K562 (cell line): ENCODE measurements around the gene PLPP1. TPM values are rescaled to one million over a fixed set of nuclear protein-coding genes. Genes with fewer than 3 reads are reported as not detected.

Experiments used
- ATAC-seq: fragments of 200-7000 bp; cut with Tn5 transposase; 3 replicates; pipeline ENCODE4 v1.9.1; 2020; ENCODE audit warnings: moderate library complexity
- BruUV-seq: library from RNA; stranded (reverse); fragments of 400-500 nt; replicated peaks from 2 replicates; lab custom pipeline; 2021; lab: Mats Ljungman, UMichigan
- CTCF ChIA-PET: fragments of 300-600 bp; formaldehyde crosslinking; extraction: SDS; loops from one replicate; lab custom pipeline; 2021; ENCODE audit warnings: low intra/inter-chr PET ratio; lab: Yijun Ruan, JAX
- POLR2A ChIA-PET: fragments of 300-600, 350-650 bp; sonication (Branson Sonifier 250); formaldehyde crosslinking; extraction: SDS; loops from one replicate; lab custom pipeline; 2021; ENCODE audit warnings: antibody characterized with exemption, inconsistent platforms; lab: Yijun Ruan, JAX
- DNase-seq, 4 experiments: peaks; one replicate each; pipeline versions ENCODE4 v3.0.0 to v3.0.0-alpha.2; 2011 to 2018; ENCODE audit warnings: low spot score in 3 of 4, mixed read lengths in 3 of 4; ENCODE audit errors: extremely low read depth in 1 of 4
- FAIRE-seq: peaks from 2 replicates; lab custom pipeline; 2011; peaks lifted over from hg19 to GRCh38; lab: Jason Lieb, UNC
- H2AFZ ChIP-seq: 2 replicates; pipeline ENCODE4 v1.6.0; 2011; ENCODE audit warnings: low read depth, low read length, control low read depth, inconsistent platforms
- H3K27ac ChIP-seq: fragments of 200-600 bp; 3 replicates; pipeline ENCODE4 v1.8.0; 2011; ENCODE audit warnings: low read depth, mild to moderate bottlenecking, control low read depth, inconsistent platforms, low read length, moderate library complexity, mixed read lengths; ENCODE audit errors: extremely low read depth
- H3K27me3 ChIP-seq, 2 experiments: fragments of 300-600 bp in 1 of 2; 2 replicates in 1 of 2; 3 replicates in 1 of 2; pipeline versions ENCODE4 v1.6.0 to v1.8.0; 2011; ENCODE audit warnings: inconsistent platforms in 2 of 2, low read length in 2 of 2, mild to moderate bottlenecking in 1 of 2, mixed read lengths in 1 of 2, moderate library complexity in 1 of 2; ENCODE audit not compliant: control insufficient read depth in 2 of 2, insufficient read depth in 2 of 2
- H3K36me3 ChIP-seq: fragments of 300-600 bp; 3 replicates; pipeline ENCODE4 v1.8.0; 2011; ENCODE audit warnings: mild to moderate bottlenecking, low read length, inconsistent platforms; ENCODE audit not compliant: control insufficient read depth, insufficient read depth
- H3K4me1 ChIP-seq, 2 experiments: fragments of 200-600 bp in 1 of 2; replicated peaks in 1 of 2; 2 replicates in 1 of 2; 3 replicates in 1 of 2; pipeline versions ENCODE4 v1.5.1 to v1.8.0; 2011; ENCODE audit warnings: inconsistent platforms in 2 of 2, low read length in 2 of 2, mild to moderate bottlenecking in 1 of 2, mixed read lengths in 1 of 2, moderate library complexity in 1 of 2; ENCODE audit not compliant: control insufficient read depth in 2 of 2, insufficient read depth in 2 of 2
- H3K4me2 ChIP-seq: 2 replicates; pipeline ENCODE4 v1.6.1; 2011; ENCODE audit warnings: low read length, control low read depth, inconsistent platforms, mixed read lengths; ENCODE audit not compliant: insufficient read depth
- H3K4me3 ChIP-seq: fragments of 200-600 bp; sonication (generic), shearing (Covaris generic); 2 replicates; pipeline ENCODE4 v1.5.1; 2016; ENCODE audit warnings: control low read depth, inconsistent platforms
- H3K79me2 ChIP-seq: fragments of 200-600 bp; 3 replicates; pipeline ENCODE4 v1.8.0; 2011; ENCODE audit warnings: low read length, inconsistent platforms; ENCODE audit not compliant: control insufficient read depth, insufficient read depth
- H3K9ac ChIP-seq, 2 experiments: 2 replicates each; pipeline versions ENCODE4 v1.6.0 to v1.6.1; 2011; ENCODE audit warnings: low read depth in 2 of 2, low read length in 2 of 2, control low read depth in 1 of 2, inconsistent platforms in 1 of 2, mild to moderate bottlenecking in 1 of 2, mixed read lengths in 1 of 2; ENCODE audit not compliant: insufficient read depth in 1 of 2
- H3K9me1 ChIP-seq: one replicate; pipeline ENCODE4 v1.6.0; 2011; ENCODE audit warnings: inconsistent platforms, mild to moderate bottlenecking, low read length, moderate library complexity; ENCODE audit not compliant: control insufficient read depth, insufficient read depth
- H3K9me3 ChIP-seq: replicated peaks from 2 replicates; pipeline ENCODE4 v1.5.1; 2011; ENCODE audit warnings: low read depth, low read length, inconsistent platforms; ENCODE audit not compliant: control insufficient read depth, insufficient read depth
- H4K20me1 ChIP-seq: replicated peaks from 2 replicates; pipeline ENCODE4 v1.6.1; 2011; ENCODE audit warnings: low read length, inconsistent platforms, mixed read lengths; ENCODE audit not compliant: control insufficient read depth, insufficient read depth
- CBFA2T2 ChIP-seq: fragments of 450-650 bp; conservative IDR thresholded peaks from 2 replicates; pipeline ENCODE4 v1.6.1; 2017; ENCODE audit warnings: mild to moderate bottlenecking
- PATZ1 ChIP-seq: fragments of 250-450 bp; sonication (Bioruptor Pico); IDR thresholded peaks from 2 replicates; pipeline ENCODE4 v1.5.0; 2020; ENCODE audit warnings: mild to moderate bottlenecking, borderline replicate concordance
- RBM14 ChIP-seq: fragments of 200-400 bp; formaldehyde crosslinking; IDR thresholded peaks from 2 replicates; pipeline ENCODE4 v1.6.1; 2018; ENCODE audit warnings: low read depth, mild to moderate bottlenecking, low read length, moderate library complexity, borderline replicate concordance; ENCODE audit not compliant: insufficient read depth
- RNF2 ChIP-seq: sonication (generic); IDR thresholded peaks from 2 replicates; pipeline ENCODE4 v1.6.1; 2016
- ZFP1 ChIP-seq: fragments of 450-650 bp; formaldehyde crosslinking; IDR thresholded peaks from 2 replicates; pipeline ENCODE4 v1.4.0; 2020; ENCODE audit warnings: mild to moderate bottlenecking, mixed read lengths
- ZNF174 ChIP-seq: fragments of 250-450 bp; sonication (Bioruptor Pico); IDR thresholded peaks from 2 replicates; pipeline ENCODE4 v1.4.0; 2020; ENCODE audit warnings: mild to moderate bottlenecking
- ZNF507 ChIP-seq: conservative IDR thresholded peaks from 2 replicates; pipeline ENCODE4 v1.6.1; 2017; ENCODE audit warnings: missing genetic modification characterization, missing compliant biosample characterization
- WGBS: fragments of 100-300 bp; shearing (Covaris generic); methylation state at CpG from one replicate; pipeline ENCODE4 v1.1.6; 2016; ENCODE audit warnings: low coverage, mixed read lengths; ENCODE audit not compliant: insufficient coverage; ENCODE audit errors: missing lambda C conversion rate; 5-methylcytosine and 5-hydroxymethylcytosine counted together
- in situ Hi-C: fragments of 300-500 bp; cut with MboI; formaldehyde crosslinking; loops from 4 replicates; pipeline ENCODE4 v1.15.0; 2018; ENCODE audit warnings: inconsistent platforms, mixed read lengths
- intact Hi-C: fragments of 100-400 bp; cut with micrococcal nuclease; formaldehyde crosslinking; loops from 2 replicates; pipeline ENCODE4 v1.14.2; 2022
- polyA plus RNA-seq, 8 experiments: library from polyadenylated mRNA; depleted of rRNA in 4 of 8; stranded (reverse) in 5 of 8; unstranded in 3 of 8; fragments of >200 nt; fragmentation: Nextera tagmentation in 2 of 8; fragmentation: Illumina TruSeq in 1 of 8; extraction: Ambion mirVana in 2 of 8; extraction: Trizol in 1 of 8; gene quantifications; 2 replicates each; pipeline versions ENCODE4 v1.2.1 to v1.2.3, GENCODE V29; 2011 to 2014; ENCODE audit warnings: inconsistent platforms in 1 of 8, missing spikeins in 1 of 8
- total RNA-seq, 7 experiments: library from RNA; depleted of rRNA in 6 of 7; stranded (reverse); fragments of >200 nt in 6 of 7; fragmentation: Illumina TruSeq in 2 of 7; extraction: Trizol in 2 of 7; gene quantifications; 2 replicates each; pipeline versions ENCODE4 v1.2.1 to v1.2.3, GENCODE V29; 2011 to 2021; ENCODE audit warnings: low replicate concordance in 1 of 7
- TF ChIP-seq, protein P1 (sequence below): fragments of 450-650 bp; conservative IDR thresholded peaks from 2 replicates; pipeline ENCODE4 v1.6.1; 2016; ENCODE audit warnings: missing genetic modification characterization, low read depth, mild to moderate bottlenecking, missing compliant biosample characterization, moderate library complexity
- TF ChIP-seq, protein P2 (sequence below), 2 experiments: fragments of 450-650 bp; formaldehyde crosslinking in 1 of 2; IDR thresholded peaks; 2 replicates each; pipeline versions ENCODE4 v1.4.0 to v1.6.1; 2014 to 2020; ENCODE audit warnings: mild to moderate bottlenecking in 2 of 2, borderline replicate concordance in 1 of 2, low read depth in 1 of 2

PLPP1 gene
- total and polyA plus RNA-seq, 9 of the 15 experiments (the other 6 are each of a cell fraction or from before 2014, with no cell fraction given) = 0.04 to 0.24 (median 0.04) TPM; not detected in 6

DNA sequence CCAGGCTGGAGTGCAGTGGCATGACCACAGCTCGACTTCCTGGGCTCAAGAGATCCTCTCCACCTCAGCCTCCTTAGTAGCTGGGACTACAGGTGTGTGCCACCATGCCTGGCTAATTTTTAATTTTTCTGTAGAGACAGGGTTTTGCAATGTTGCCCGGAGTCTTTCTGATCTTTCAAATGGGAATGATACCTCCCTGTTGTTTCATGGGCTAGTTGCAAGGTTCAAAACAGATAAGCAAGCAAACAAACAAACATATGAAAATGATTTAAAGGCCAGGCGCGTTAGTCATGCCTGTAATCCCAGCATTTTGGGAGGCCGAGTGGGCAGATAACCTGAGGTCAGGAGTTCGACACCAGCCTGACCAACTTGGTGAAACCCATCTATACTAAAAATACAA, 45.3 kb upstream of the PLPP1 start:
- in situ Hi-C loops (no loop called here), intact Hi-C loops (no loop called here)
- no peak for DNase-seq
- H3K79me2 ChIP-seq = no peaks in the 10 kb centered on the region
- H4K20me1 ChIP-seq = no peaks in the 10 kb centered on the region
- no peak overlapping the region for H3K4me3 ChIP-seq
- FAIRE-seq = no peak
- WGBS = 7% methylated on average over 6 of the region's 6 CpGs
- H3K4me2 ChIP-seq = no peak overlapping the region
- H3K4me1 ChIP-seq = no peaks in the 10 kb centered on the region; a peak in 1 of 5 replicates
- H3K9ac ChIP-seq = no peak overlapping the region
- H3K9me1 ChIP-seq = no peaks in the 10 kb centered on the region
- peaks cover 0 to 5% of the 10 kb centered on the region in 2 experiments; a peak in 1 of 5 replicates for H3K27me3 ChIP-seq
- H3K9me3 ChIP-seq = no peaks in the 10 kb centered on the region
- no peaks in the 10 kb centered on the region for H3K36me3 ChIP-seq
- no peak overlapping the region for H3K27ac ChIP-seq
- no TSS peak for BruUV-seq
- ChIA-PET POLR2A (interaction anchor here (0.7 kb wide), 1 partner anchor 14 kb away, joined by 3 read pairs; no protein-coding TSS in a partner anchor), CTCF (no interaction called here)
- no peak overlapping the region for H2AFZ ChIP-seq
- no peak for ATAC-seq
- TF ChIP-seq, protein P1, sequence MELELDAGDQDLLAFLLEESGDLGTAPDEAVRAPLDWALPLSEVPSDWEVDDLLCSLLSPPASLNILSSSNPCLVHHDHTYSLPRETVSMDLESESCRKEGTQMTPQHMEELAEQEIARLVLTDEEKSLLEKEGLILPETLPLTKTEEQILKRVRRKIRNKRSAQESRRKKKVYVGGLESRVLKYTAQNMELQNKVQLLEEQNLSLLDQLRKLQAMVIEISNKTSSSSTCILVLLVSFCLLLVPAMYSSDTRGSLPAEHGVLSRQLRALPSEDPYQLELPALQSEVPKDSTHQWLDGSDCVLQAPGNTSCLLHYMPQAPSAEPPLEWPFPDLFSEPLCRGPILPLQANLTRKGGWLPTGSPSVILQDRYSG = no peak
- TF ChIP-seq ZNF507 (tag) (no peak), PATZ1 (CRISPR knock-in tag) (no peak), ZFP1 (CRISPR knock-in tag) (no peak), RNF2 (no peak), CBFA2T2 (no peak), RBM14 (no peak), ZNF174 (no peak)
- TF ChIP-seq, protein P2, sequence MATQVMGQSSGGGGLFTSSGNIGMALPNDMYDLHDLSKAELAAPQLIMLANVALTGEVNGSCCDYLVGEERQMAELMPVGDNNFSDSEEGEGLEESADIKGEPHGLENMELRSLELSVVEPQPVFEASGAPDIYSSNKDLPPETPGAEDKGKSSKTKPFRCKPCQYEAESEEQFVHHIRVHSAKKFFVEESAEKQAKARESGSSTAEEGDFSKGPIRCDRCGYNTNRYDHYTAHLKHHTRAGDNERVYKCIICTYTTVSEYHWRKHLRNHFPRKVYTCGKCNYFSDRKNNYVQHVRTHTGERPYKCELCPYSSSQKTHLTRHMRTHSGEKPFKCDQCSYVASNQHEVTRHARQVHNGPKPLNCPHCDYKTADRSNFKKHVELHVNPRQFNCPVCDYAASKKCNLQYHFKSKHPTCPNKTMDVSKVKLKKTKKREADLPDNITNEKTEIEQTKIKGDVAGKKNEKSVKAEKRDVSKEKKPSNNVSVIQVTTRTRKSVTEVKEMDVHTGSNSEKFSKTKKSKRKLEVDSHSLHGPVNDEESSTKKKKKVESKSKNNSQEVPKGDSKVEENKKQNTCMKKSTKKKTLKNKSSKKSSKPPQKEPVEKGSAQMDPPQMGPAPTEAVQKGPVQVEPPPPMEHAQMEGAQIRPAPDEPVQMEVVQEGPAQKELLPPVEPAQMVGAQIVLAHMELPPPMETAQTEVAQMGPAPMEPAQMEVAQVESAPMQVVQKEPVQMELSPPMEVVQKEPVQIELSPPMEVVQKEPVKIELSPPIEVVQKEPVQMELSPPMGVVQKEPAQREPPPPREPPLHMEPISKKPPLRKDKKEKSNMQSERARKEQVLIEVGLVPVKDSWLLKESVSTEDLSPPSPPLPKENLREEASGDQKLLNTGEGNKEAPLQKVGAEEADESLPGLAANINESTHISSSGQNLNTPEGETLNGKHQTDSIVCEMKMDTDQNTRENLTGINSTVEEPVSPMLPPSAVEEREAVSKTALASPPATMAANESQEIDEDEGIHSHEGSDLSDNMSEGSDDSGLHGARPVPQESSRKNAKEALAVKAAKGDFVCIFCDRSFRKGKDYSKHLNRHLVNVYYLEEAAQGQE (IDR thresholded peaks at IDR 0.05; ENCODE audit: borderline replicate concordance) = no peak
- TF ChIP-seq, protein P2 (CRISPR knock-in tag; IDR thresholded peaks at IDR 0.05; ENCODE audit: low read depth) = no peak
